Measurements from ENCODE around the gene TMEM9B.
"Not testable (repeated sequence)": the region's sequence is repeated elsewhere in the genome, so short reads cannot be mapped to it uniquely, and the experiment has no call there.

Gene TMEM9B

GRCh38 chr11:8947230-8947943 is 16.9 kb downstream of the TMEM9B start:
- Histone ChIP-seq H3K36me3 (ENCODE audit: control insufficient read depth, insufficient read depth, low read length) (no peaks in the 10 kb centered on the region), H3K4me3 (ENCODE audit: low read length) (no peak overlapping the region), H3K9me3 (ENCODE audit: control insufficient read depth, insufficient read depth, low read length) (no peaks in the 10 kb centered on the region), H3K4me1 (ENCODE audit: control insufficient read depth, insufficient read depth, low read length) (no peaks in the 10 kb centered on the region), H3K27me3 (ENCODE audit: control insufficient read depth, insufficient read depth, low read length) (no peaks in the 10 kb centered on the region), H3K27ac (ENCODE audit: low read length) (no peak overlapping the region)
- DNase-seq (ENCODE audit: low read depth, low spot score): no peak
- no CpG with 5 or more reads among the region's 4 CpGs for WGBS (ENCODE audit: insufficient coverage, insufficient read length)

- no peak within 1 kb of the TSS for H3K4me3 ChIP-seq (ENCODE audit: low read length)
- H3K9me3 ChIP-seq (ENCODE audit: control insufficient read depth, insufficient read depth, low read length): no peaks in the 10 kb centered on the region
- no peaks in the 10 kb centered on the region for H3K36me3 ChIP-seq (ENCODE audit: control insufficient read depth, insufficient read depth, low read length)
- H3K4me1 ChIP-seq (ENCODE audit: control insufficient read depth, insufficient read depth, low read length): no peaks in the 10 kb centered on the region
- no CpG with 5 or more reads among the region's 5 CpGs for WGBS (ENCODE audit: insufficient coverage, insufficient read length)
- H3K27me3 ChIP-seq (ENCODE audit: control insufficient read depth, insufficient read depth, low read length): no peaks in the 10 kb centered on the region
- no peak for DNase-seq (ENCODE audit: low read depth, low spot score)
- H3K27ac ChIP-seq (ENCODE audit: low read length): no peak within 1 kb of the TSS
Observed at GRCh38 chr11:8942518-8943066, 21.6 kb downstream of the TMEM9B start, which contains the start of gene ASCL3. TSS of gene ASCL3 (minus strand) at chr11:8943016. CDS start at chr11:8938161, 4,855 bp downstream.

GRCh38 chr11:8941341-8942103 is 22.7 kb downstream of the TMEM9B start:
- Histone ChIP-seq H3K27ac (ENCODE audit: low read length) (no peak overlapping the region), H3K27me3 (ENCODE audit: control insufficient read depth, insufficient read depth, low read length) (no peaks in the 10 kb centered on the region), H3K36me3 (ENCODE audit: control insufficient read depth, insufficient read depth, low read length) (no peaks in the 10 kb centered on the region), H3K4me1 (ENCODE audit: control insufficient read depth, insufficient read depth, low read length) (no peaks in the 10 kb centered on the region), H3K4me3 (ENCODE audit: low read length) (no peak overlapping the region), H3K9me3 (ENCODE audit: control insufficient read depth, insufficient read depth, low read length) (no peaks in the 10 kb centered on the region)
- WGBS (ENCODE audit: insufficient coverage, insufficient read length): no CpG with 5 or more reads among the region's 8 CpGs
- no peak for DNase-seq (ENCODE audit: low read depth, low spot score)

- H3K27me3 ChIP-seq (ENCODE audit: control insufficient read depth, insufficient read depth, low read length): no peaks in the 10 kb centered on the region
- H3K4me1 ChIP-seq (ENCODE audit: control insufficient read depth, insufficient read depth, low read length): peaks cover 2% of the 10 kb centered on the region; the same call in 1 of the 2 replicates
- no peak overlapping the region for H3K27ac ChIP-seq (ENCODE audit: low read length)
- H3K4me3 ChIP-seq (ENCODE audit: low read length): no peak overlapping the region
- no peaks in the 10 kb centered on the region for H3K9me3 ChIP-seq (ENCODE audit: control insufficient read depth, insufficient read depth, low read length)
- H3K36me3 ChIP-seq (ENCODE audit: control insufficient read depth, insufficient read depth, low read length): no peaks in the 10 kb centered on the region
- no peak for DNase-seq (ENCODE audit: low read depth, low spot score)
- WGBS (ENCODE audit: insufficient coverage, insufficient read length): no CpG with 5 or more reads among the region's 14 CpGs
Observed at GRCh38 chr11:8937659-8938058, 26.6 kb downstream of the TMEM9B start.

GRCh38 chr11:8937159-8937558 is 27.1 kb downstream of the TMEM9B start:
- peaks cover 2% of the 10 kb centered on the region; the same call in 1 of the 2 replicates for H3K4me1 ChIP-seq (ENCODE audit: control insufficient read depth, insufficient read depth, low read length)
- no peaks in the 10 kb centered on the region for H3K9me3 ChIP-seq (ENCODE audit: control insufficient read depth, insufficient read depth, low read length)
- no peak for DNase-seq (ENCODE audit: low read depth, low spot score)
- H3K27me3 ChIP-seq (ENCODE audit: control insufficient read depth, insufficient read depth, low read length): no peaks in the 10 kb centered on the region
- H3K27ac ChIP-seq (ENCODE audit: low read length): no peak overlapping the region
- no peaks in the 10 kb centered on the region for H3K36me3 ChIP-seq (ENCODE audit: control insufficient read depth, insufficient read depth, low read length)
- no CpG with 5 or more reads among the region's 10 CpGs for WGBS (ENCODE audit: insufficient coverage, insufficient read length)
- H3K4me3 ChIP-seq (ENCODE audit: low read length): no peak overlapping the region

GRCh38 chr11:8935789-8936188 is 28.5 kb downstream of the TMEM9B start:
- WGBS (ENCODE audit: insufficient coverage, insufficient read length): no CpG with 5 or more reads among the region's 2 CpGs
- H3K9me3 ChIP-seq (ENCODE audit: control insufficient read depth, insufficient read depth, low read length); H3K27ac ChIP-seq (ENCODE audit: low read length); H3K4me1 ChIP-seq (ENCODE audit: control insufficient read depth, insufficient read depth, low read length); DNase-seq (ENCODE audit: low read depth, low spot score); H3K4me3 ChIP-seq (ENCODE audit: low read length); H3K36me3 ChIP-seq (ENCODE audit: control insufficient read depth, insufficient read depth, low read length); H3K27me3 ChIP-seq (ENCODE audit: control insufficient read depth, insufficient read depth, low read length): not testable (repeated sequence)

GRCh38 chr11:8934742-8935488 is 29.3 kb downstream of the TMEM9B start:
- H3K36me3 ChIP-seq (ENCODE audit: control insufficient read depth, insufficient read depth, low read length): no peaks in the 10 kb centered on the region
- peaks cover 2% of the 10 kb centered on the region; the same call in 1 of the 2 replicates for H3K4me1 ChIP-seq (ENCODE audit: control insufficient read depth, insufficient read depth, low read length)
- no peaks in the 10 kb centered on the region for H3K9me3 ChIP-seq (ENCODE audit: control insufficient read depth, insufficient read depth, low read length)
- H3K27me3 ChIP-seq (ENCODE audit: control insufficient read depth, insufficient read depth, low read length): no peaks in the 10 kb centered on the region
- no peak overlapping the region for H3K27ac ChIP-seq (ENCODE audit: low read length)
- no CpG with 5 or more reads among the region's 14 CpGs for WGBS (ENCODE audit: insufficient coverage, insufficient read length)
- H3K4me3 ChIP-seq (ENCODE audit: low read length): no peak overlapping the region
- no peak for DNase-seq (ENCODE audit: low read depth, low spot score)

- Histone ChIP-seq H3K36me3 (ENCODE audit: control insufficient read depth, insufficient read depth, low read length) (no peaks in the 10 kb centered on the region), H3K27me3 (ENCODE audit: control insufficient read depth, insufficient read depth, low read length) (no peaks in the 10 kb centered on the region)
Observed at GRCh38 chr11:8933931-8934330, 30.3 kb downstream of the TMEM9B start.

GRCh38 chr11:8932564-8933180 is 31.6 kb downstream of the TMEM9B start, which contains the start of gene C11orf16:
TSS of gene C11orf16 (minus strand) at chr11:8932947. CDS start at chr11:8932308, 639 bp downstream.
- DNase-seq (ENCODE audit: low read depth, low spot score): no peak
- H3K36me3 ChIP-seq (ENCODE audit: control insufficient read depth, insufficient read depth, low read length): no peaks in the 10 kb centered on the region
- WGBS (ENCODE audit: insufficient coverage, insufficient read length): no CpG with 5 or more reads among the region's 12 CpGs
- peaks cover 2% of the 10 kb centered on the region; the same call in 1 of the 2 replicates for H3K4me1 ChIP-seq (ENCODE audit: control insufficient read depth, insufficient read depth, low read length)
- no peaks in the 10 kb centered on the region for H3K9me3 ChIP-seq (ENCODE audit: control insufficient read depth, insufficient read depth, low read length)
- H3K27ac ChIP-seq (ENCODE audit: low read length): no peak within 1 kb of the TSS
- no peak within 1 kb of the TSS for H3K4me3 ChIP-seq (ENCODE audit: low read length)
- H3K27me3 ChIP-seq (ENCODE audit: control insufficient read depth, insufficient read depth, low read length): no peaks in the 10 kb centered on the region

More at GRCh38 chr11:8933931-8934330, 30.3 kb downstream of the TMEM9B start:
- Histone ChIP-seq H3K4me3 (ENCODE audit: low read length) (no peak overlapping the region), H3K4me1 (ENCODE audit: control insufficient read depth, insufficient read depth, low read length) (peaks cover 2% of the 10 kb centered on the region; the same call in 1 of the 2 replicates), H3K27ac (ENCODE audit: low read length) (no peak overlapping the region), H3K9me3 (ENCODE audit: control insufficient read depth, insufficient read depth, low read length) (no peaks in the 10 kb centered on the region)
- WGBS (ENCODE audit: insufficient coverage, insufficient read length): no CpG with 5 or more reads among the region's 6 CpGs
- no peak for DNase-seq (ENCODE audit: low read depth, low spot score)

Data from iPS DF 6.9 (cell line).